Endothelial cell (in vitro differentiated cells): ENCODE results near the gene RECQL5. TPM values are rescaled to one million over a fixed set of nuclear protein-coding genes. Genes with fewer than 3 reads are reported as not detected.

Experiments used
- DNase-seq: peaks from one replicate; pipeline ENCODE4 v3.0.0; 2021; ENCODE audit warnings: low spot score
- H3K27ac Mint-ChIP-seq: one replicate; pipeline ENCODE4 v1.8.0; 2021; ENCODE audit warnings: mixed read lengths, inconsistent platforms; ENCODE audit not compliant: unreplicated experiment
- H3K27me3 Mint-ChIP-seq: one replicate; pipeline ENCODE4 v1.8.0; 2021; ENCODE audit warnings: mild to moderate bottlenecking, moderate library complexity, mixed read lengths, inconsistent platforms; ENCODE audit not compliant: unreplicated experiment
- H3K36me3 Mint-ChIP-seq: one replicate; pipeline ENCODE4 v1.8.0; 2021; ENCODE audit warnings: mild to moderate bottlenecking, low read depth, mixed read lengths, inconsistent platforms; ENCODE audit not compliant: unreplicated experiment
- H3K4me1 Mint-ChIP-seq: one replicate; pipeline ENCODE4 v1.8.0; 2021; ENCODE audit warnings: mild to moderate bottlenecking, mixed read lengths, inconsistent platforms; ENCODE audit not compliant: unreplicated experiment
- H3K4me3 Mint-ChIP-seq: one replicate; pipeline ENCODE4 v1.8.0; 2021; ENCODE audit warnings: mild to moderate bottlenecking, mixed read lengths, inconsistent platforms; ENCODE audit not compliant: unreplicated experiment
- H3K9me3 Mint-ChIP-seq: one replicate; pipeline ENCODE4 v1.8.0; 2021; ENCODE audit warnings: mixed read lengths, inconsistent platforms; ENCODE audit not compliant: unreplicated experiment
- total RNA-seq: library from RNA; stranded (reverse); fragmentation: NEBNext Ultra II Directional; extraction: Animal tissue kit (Norgen Biotek cat#: 25700); gene quantifications from one replicate; pipeline ENCODE4 v1.2.1, GENCODE V29; 2021; ENCODE audit not compliant: unreplicated experiment
- TF ChIP-seq, protein P1 (sequence below): fragments of 200-600 bp; sonication (generic); IDR thresholded peaks from one replicate; pipeline ENCODE4 v1.5.0; 2021; ENCODE audit warnings: antibody characterized with exemption; ENCODE audit not compliant: unreplicated experiment

RECQL5 gene
- total RNA-seq, 1 donor from 2014 or later = 40.2 TPM

DNA sequence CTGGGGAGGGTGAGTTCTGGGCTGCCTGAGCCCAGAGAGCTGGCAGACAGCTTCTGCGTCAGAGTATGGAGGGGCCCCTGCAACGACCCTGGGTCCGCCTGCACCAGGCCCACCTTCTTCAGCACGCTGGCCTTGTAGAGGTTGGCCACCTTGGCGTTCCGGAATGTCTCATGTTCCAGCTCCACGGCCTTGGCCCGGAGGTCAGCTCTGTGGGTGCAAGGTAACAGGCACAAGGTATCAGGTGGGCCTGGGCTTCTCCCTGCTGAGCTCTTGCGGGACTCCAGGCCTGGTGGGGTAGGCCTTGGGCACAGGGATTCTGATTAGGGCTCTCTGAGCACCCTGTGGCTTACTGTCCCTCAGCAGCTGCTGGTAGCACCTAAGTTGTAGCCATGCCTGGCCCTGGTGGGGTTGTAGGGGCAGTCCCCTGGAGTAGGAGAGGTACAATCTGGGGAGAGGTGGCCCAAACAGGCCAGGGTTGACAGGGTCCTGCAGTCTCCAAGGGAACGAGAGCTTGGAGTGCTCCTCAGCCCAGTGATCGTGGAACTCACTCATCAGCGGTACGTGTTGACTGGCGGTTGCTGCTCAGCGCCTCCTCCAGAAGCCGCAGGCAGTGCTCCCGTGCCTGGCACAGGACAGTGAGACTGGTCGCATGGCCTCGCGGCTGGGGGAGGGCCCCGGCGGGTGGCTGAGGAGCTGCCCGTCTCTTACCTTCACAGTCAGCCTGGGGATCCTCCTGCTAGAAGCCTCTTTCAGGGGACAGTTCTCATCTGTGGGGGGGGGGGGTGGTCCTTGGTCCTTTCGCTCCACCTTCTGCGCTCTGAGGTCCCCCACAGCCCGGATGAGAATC is 36.7 kb downstream of the RECQL5 start:
- H3K36me3 Mint-ChIP-seq = peaks cover 8% of the 10 kb centered on the region
- DNase-seq = no peak
- H3K27ac Mint-ChIP-seq = no peak overlapping the region
- H3K27me3 Mint-ChIP-seq = peaks cover 10% of the 10 kb centered on the region
- no peaks in the 10 kb centered on the region for H3K9me3 Mint-ChIP-seq
- H3K4me3 Mint-ChIP-seq = no peak overlapping the region
- TF ChIP-seq, protein P1, sequence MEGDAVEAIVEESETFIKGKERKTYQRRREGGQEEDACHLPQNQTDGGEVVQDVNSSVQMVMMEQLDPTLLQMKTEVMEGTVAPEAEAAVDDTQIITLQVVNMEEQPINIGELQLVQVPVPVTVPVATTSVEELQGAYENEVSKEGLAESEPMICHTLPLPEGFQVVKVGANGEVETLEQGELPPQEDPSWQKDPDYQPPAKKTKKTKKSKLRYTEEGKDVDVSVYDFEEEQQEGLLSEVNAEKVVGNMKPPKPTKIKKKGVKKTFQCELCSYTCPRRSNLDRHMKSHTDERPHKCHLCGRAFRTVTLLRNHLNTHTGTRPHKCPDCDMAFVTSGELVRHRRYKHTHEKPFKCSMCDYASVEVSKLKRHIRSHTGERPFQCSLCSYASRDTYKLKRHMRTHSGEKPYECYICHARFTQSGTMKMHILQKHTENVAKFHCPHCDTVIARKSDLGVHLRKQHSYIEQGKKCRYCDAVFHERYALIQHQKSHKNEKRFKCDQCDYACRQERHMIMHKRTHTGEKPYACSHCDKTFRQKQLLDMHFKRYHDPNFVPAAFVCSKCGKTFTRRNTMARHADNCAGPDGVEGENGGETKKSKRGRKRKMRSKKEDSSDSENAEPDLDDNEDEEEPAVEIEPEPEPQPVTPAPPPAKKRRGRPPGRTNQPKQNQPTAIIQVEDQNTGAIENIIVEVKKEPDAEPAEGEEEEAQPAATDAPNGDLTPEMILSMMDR = no peak
- peaks cover 8% of the 10 kb centered on the region for H3K4me1 Mint-ChIP-seq

DNA sequence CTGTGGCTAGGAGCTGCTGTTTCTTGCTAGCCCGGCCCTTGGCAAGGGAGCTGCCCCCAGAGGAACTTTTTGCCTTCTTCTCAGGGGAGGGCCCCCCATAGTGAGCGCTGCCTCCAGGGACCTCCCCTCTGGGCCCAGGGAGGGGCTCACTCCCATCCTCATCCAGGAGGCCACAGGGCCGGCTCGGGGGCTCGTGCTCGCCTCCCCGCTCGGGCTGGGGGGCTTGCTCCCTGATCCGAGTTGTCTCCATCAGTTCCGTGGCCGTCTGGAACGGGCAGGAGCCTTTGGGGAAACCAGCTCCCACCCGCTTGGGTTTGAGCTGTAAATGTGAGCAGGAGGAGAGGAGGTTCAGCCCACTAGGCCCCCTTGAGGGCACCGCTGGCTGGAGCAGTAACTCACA is 37.8 kb downstream of the RECQL5 start:
- no peak for DNase-seq
- Mint-ChIP-seq H3K27me3 (peaks cover 13% of the 10 kb centered on the region), H3K9me3 (no peaks in the 10 kb centered on the region), H3K36me3 (peaks cover 8% of the 10 kb centered on the region), H3K4me1 (peaks cover 8% of the 10 kb centered on the region), H3K4me3 (no peak overlapping the region), H3K27ac (no peak overlapping the region)
- TF ChIP-seq, protein P1 = no peak

DNA sequence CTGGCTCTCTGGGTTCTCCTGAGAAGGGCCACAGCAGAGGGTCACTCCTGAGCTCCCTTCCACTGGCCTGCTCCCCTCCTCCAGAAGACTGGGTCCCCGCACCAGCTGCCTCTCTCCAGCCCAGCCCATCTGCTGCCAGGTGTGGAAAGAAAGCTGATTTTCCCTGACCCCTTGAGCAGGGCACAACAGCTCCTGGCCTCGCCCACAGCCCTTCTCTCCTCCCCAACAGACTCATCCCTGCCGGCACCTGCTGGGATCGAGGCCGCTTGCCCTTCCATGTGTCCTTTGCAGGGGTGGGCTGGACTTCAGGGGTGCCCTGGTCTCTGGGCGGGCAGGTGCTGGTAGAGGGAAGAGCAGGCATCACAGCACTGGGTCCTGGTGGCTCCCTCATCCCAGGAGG is 38.5 kb downstream of the RECQL5 start:
- Mint-ChIP-seq H3K4me1 (peaks cover 4% of the 10 kb centered on the region), H3K27ac (no peak overlapping the region), H3K9me3 (no peaks in the 10 kb centered on the region), H3K27me3 (peaks cover 13% of the 10 kb centered on the region), H3K4me3 (no peak overlapping the region), H3K36me3 (peaks cover 8% of the 10 kb centered on the region)
- TF ChIP-seq, protein P1 = no peak
- DNase-seq = no peak

DNA sequence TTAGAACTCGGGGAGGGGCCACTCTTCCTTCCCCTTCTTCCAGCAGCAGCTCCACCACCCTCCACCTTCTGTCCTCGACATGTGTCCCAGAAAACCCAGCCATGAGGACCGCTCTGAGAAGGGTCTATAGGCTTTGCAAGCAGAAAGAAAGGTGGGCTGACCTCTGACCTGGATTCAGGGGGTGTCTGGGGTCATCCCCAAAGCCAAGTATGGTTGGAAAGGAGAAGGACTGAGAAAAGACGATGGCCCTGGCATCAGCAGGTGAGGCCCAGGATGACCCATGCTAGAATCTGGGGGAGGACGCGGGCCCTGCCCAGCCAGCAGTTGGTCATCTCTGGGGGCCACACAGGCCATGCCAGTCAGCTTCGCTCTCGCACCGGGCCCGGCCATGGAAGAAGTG is 39.9 kb downstream of the RECQL5 start:
- Mint-ChIP-seq H3K9me3 (no peaks in the 10 kb centered on the region), H3K27ac (no peak overlapping the region), H3K27me3 (peaks cover 12% of the 10 kb centered on the region), H3K4me1 (no peaks in the 10 kb centered on the region), H3K4me3 (no peak overlapping the region), H3K36me3 (peaks cover 13% of the 10 kb centered on the region)
- DNase-seq = no peak
- TF ChIP-seq, protein P1 = no peak

DNA sequence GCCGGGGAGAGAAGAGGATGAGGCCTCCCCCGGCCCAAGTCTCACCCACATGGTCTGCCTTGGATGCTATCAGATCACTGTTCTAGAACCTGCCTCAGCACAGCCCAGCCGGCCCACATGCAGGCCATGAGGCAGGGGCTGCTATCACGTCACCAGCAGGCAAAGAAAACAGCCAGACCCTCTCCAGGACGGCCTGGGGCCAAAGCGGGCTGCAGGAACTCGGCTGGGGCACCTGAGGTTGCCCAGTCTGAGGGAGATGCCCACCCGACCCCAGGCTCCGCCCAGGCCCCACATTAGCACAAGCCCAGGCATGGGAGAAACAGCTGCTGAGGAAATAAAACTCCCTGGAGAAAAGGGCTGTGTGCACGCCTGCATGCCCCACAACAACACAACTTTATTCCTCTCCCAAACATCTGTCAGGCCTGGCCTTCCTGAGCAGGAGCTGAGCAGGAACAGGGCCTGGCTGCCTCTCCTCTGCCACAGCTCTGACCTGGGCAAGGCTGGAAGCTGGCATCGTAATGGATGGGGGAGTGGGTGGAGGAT is 40.4 kb downstream of the RECQL5 start:
- Mint-ChIP-seq H3K36me3 (peaks cover 10% of the 10 kb centered on the region), H3K9me3 (no peaks in the 10 kb centered on the region), H3K4me3 (no peak overlapping the region), H3K27ac (no peak overlapping the region), H3K27me3 (peaks cover 11% of the 10 kb centered on the region), H3K4me1 (no peaks in the 10 kb centered on the region)
- no peak for DNase-seq
- TF ChIP-seq, protein P1 = no peak
